Adrenal gland (tissue), 12 donors: ENCODE results near the gene TSPEAR. TPM values are rescaled to one million over a fixed set of nuclear protein-coding genes. Genes with fewer than 3 reads are reported as not detected.
"Not testable (repeated sequence)": the region's sequence is repeated elsewhere in the genome, so short reads cannot be mapped to it uniquely, and the experiment has no call there.

ENCODE experiments used
- DNase-seq, 7 donors: peaks; one replicate each; pipeline ENCODE4 v3.0.0-alpha.2; 2019 to 2020
- H3K27ac ChIP-seq, 5 donors: fragments of 200-600 bp; sonication (generic) in 4 of 5; 1 replicate in 3 of 5; 2 replicates in 2 of 5; pipeline versions ENCODE4 v1.5.1 to v1.8.0; 2016 to 2020; ENCODE audit warnings: mild to moderate bottlenecking in 1 of 5
- H3K27me3 ChIP-seq: fragments of 200-600 bp; 2 replicates; pipeline ENCODE4 v1.8.0; 2021
- H3K36me3 ChIP-seq, 2 donors: fragments of 200-600 bp; replicated peaks in 1 of 2; 1 replicate in 1 of 2; 2 replicates in 1 of 2; pipeline versions ENCODE4 v1.5.1 to v1.8.0; 2018 to 2022
- H3K4me1 ChIP-seq, 2 donors: fragments of 200-600 bp; replicated peaks in 1 of 2; 1 replicate in 1 of 2; 2 replicates in 1 of 2; pipeline versions ENCODE4 v1.5.1 to v1.8.0; 2018 to 2021
- H3K4me3 ChIP-seq, 4 donors: fragments of 200-600 bp; sonication (generic) in 3 of 4; one replicate each; pipeline ENCODE4 v1.5.1; 2016 to 2018
- H3K9me3 ChIP-seq, 3 donors: fragments of 200-600 bp; sonication (generic) in 1 of 3; replicated peaks in 1 of 3; 1 replicate in 2 of 3; 2 replicates in 1 of 3; pipeline versions ENCODE4 v1.5.1 to v1.8.0; 2016 to 2021
- CTCF ChIP-seq, 6 experiments: fragments of 450-650 bp in 4 of 6; fragments of 200-600 bp in 2 of 6; sonication (generic) in 1 of 6; IDR thresholded peaks; 1 replicate in 5 of 6; 2 replicates in 1 of 6; pipeline versions ENCODE4 v1.5.1 to v1.8.0; 2016 to 2021; ENCODE audit warnings: antibody characterized with exemption in 6 of 6, mild to moderate bottlenecking in 2 of 6, moderate library complexity in 1 of 6
- POLR2A ChIP-seq, 2 donors: fragments of 450-650 bp; IDR thresholded peaks; one replicate each; pipeline ENCODE4 v1.6.1; 2017; ENCODE audit warnings: antibody characterized with exemption in 2 of 2, mild to moderate bottlenecking in 2 of 2, moderate library complexity in 1 of 2
- WGBS, 4 donors: extraction: QIAGEN DNeasy Blood & Tissue Kit in 2 of 4; methylation state at CpG; one replicate each; pipeline versions ENCODE4 v1.1.5 to v1.1.7; 2013 to 2017; 5-methylcytosine and 5-hydroxymethylcytosine counted together
- intact Hi-C, 2 donors: fragments of 100-400 bp; cut with DNase I; formaldehyde crosslinking; loops; one replicate each; pipeline versions ENCODE4 v1.14.1 to v1.15.0; 2022 to 2023
- polyA plus RNA-seq, 3 donors: library from polyadenylated mRNA; stranded (reverse); fragments of 200-250 nt in 2 of 3; fragments of 350-450 nt in 1 of 3; fragmentation: Illumina TruSeq in 1 of 3; extraction: RNeasy Lipid Tissue Mini Kit (QIAGEN cat#74804) in 1 of 3; gene quantifications; one replicate each; pipeline ENCODE4 v1.2.3, GENCODE V29; 2013 to 2014
- total RNA-seq, 9 donors: library from RNA; depleted of rRNA in 4 of 9; stranded (reverse); fragments of >200 nt in 4 of 9; fragments of 120-200 nt in 1 of 9; fragmentation: NEBNext Ultra II Directional in 1 of 9; extraction: Animal tissue kit (Norgen Biotek cat#: 25700) in 1 of 9; gene quantifications; one replicate each; pipeline versions ENCODE4 v1.1.0 to v1.2.4, GENCODE V29; 2013 to 2023
- donor health status: healthy with polysubstance abuse.
- donor health status: Bipolar disorder and iron deficiency.
- donor health status: DM: yes; HTN: yes; CAD: no.
- donor health status: DM: no; HTN: no; CAD: no.
- donor health status: DM: no; HTN: no; CAD: no.
- donor health status: DM: yes; HTN: yes; CAD: no.

TSPEAR gene
- total and polyA plus RNA-seq, 12 donors = not detected

- TF ChIP-seq POLR2A (IDR thresholded peaks at IDR 0.05) (no peak), CTCF (IDR thresholded peaks at IDR 0.05) (no peak)
- H3K4me3 ChIP-seq = no peak overlapping the region
- WGBS, 4 donors = 68 to 77% (median 73%) methylated on average over 14 to 23 of the region's 23 CpGs
- H3K27me3 ChIP-seq = peaks cover 8% of the 10 kb centered on the region
- no peak for DNase-seq
- intact Hi-C loops = no loop called here
- no peak overlapping the region for H3K27ac ChIP-seq
- H3K4me1 ChIP-seq = no peaks in the 10 kb centered on the region
- no peaks in the 10 kb centered on the region for H3K36me3 ChIP-seq
- H3K9me3 ChIP-seq = no peaks in the 10 kb centered on the region
Measured at GRCh38 chr21:44601596-44602462, 109.5 kb downstream of the TSPEAR start.

DNA sequence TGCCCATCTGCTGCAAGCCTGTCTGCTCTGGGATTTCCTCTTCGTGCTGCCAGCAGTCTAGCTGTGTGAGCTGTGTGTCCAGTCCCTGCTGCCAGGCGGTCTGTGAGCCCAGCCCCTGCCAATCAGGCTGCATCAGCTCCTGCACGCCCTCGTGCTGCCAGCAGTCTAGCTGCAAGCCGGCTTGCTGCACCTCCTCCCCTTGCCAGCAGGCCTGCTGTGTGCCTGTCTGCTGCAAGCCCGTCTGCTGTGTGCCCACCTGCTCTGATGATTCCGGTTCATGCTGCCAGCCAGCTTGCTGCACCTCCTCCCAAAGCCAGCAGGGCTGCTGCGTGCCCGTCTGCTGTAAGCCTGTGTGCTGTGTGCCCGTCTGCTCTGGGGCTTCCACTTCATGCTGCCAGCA is 110.3 kb downstream of the TSPEAR start:
- DNase-seq, H3K9me3 ChIP-seq, H3K27ac ChIP-seq, H3K27me3 ChIP-seq, H3K36me3 ChIP-seq, H3K4me3 ChIP-seq, H3K4me1 ChIP-seq, intact Hi-C loops: not testable (repeated sequence)
- WGBS, 4 donors = 59 to 74% (median 66%) methylated on average over 8 to 10 of the region's 10 CpGs

- intact Hi-C loops, DNase-seq, H3K27me3 ChIP-seq, H3K9me3 ChIP-seq, H3K27ac ChIP-seq, H3K36me3 ChIP-seq, H3K4me1 ChIP-seq, H3K4me3 ChIP-seq: not testable (repeated sequence)
- WGBS, 4 donors = 62 to 71% (median 64%) methylated on average over 14 to 23 of the region's 23 CpGs
Measured at GRCh38 chr21:44600118-44600978, 111.0 kb downstream of the TSPEAR start, which contains the start of gene KRTAP10-7. Gene KRTAP10-7, plus strand, starts transcription at chr21:44600597. Its CDS starts 25 bp downstream, at chr21:44600622.

GRCh38 chr21:44599264-44600029 is 111.9 kb downstream of the TSPEAR start:
- no peak for DNase-seq
- H3K27me3 ChIP-seq = peaks cover 8% of the 10 kb centered on the region
- intact Hi-C loops = no loop called here
- TF ChIP-seq POLR2A (IDR thresholded peaks at IDR 0.05) (no peak), CTCF (IDR thresholded peaks at IDR 0.05) (no peak)
- no peak overlapping the region for H3K27ac ChIP-seq
- WGBS, 4 donors = 68 to 76% (median 71%) methylated on average over 8 of the region's 8 CpGs
- H3K36me3 ChIP-seq = no peaks in the 10 kb centered on the region
- no peaks in the 10 kb centered on the region for H3K9me3 ChIP-seq
- no peaks in the 10 kb centered on the region for H3K4me1 ChIP-seq
- no peak overlapping the region for H3K4me3 ChIP-seq

GRCh38 chr21:44598061-44598460 is 113.3 kb downstream of the TSPEAR start:
- intact Hi-C loops = no loop called here
- no peaks in the 10 kb centered on the region for H3K36me3 ChIP-seq
- no peaks in the 10 kb centered on the region for H3K9me3 ChIP-seq
- no peak for DNase-seq
- H3K27ac ChIP-seq = no peak overlapping the region
- TF ChIP-seq POLR2A (IDR thresholded peaks at IDR 0.05) (no peak), CTCF (IDR thresholded peaks at IDR 0.05) (no peak)
- no peak overlapping the region for H3K4me3 ChIP-seq
- H3K27me3 ChIP-seq = peaks cover 8% of the 10 kb centered on the region
- 68 to 79% (median 76%) methylated on average over 11 of the region's 11 CpGs for WGBS, 4 donors
- no peaks in the 10 kb centered on the region for H3K4me1 ChIP-seq
